ENCODE measurements around the gene GPC6.

DNA sequence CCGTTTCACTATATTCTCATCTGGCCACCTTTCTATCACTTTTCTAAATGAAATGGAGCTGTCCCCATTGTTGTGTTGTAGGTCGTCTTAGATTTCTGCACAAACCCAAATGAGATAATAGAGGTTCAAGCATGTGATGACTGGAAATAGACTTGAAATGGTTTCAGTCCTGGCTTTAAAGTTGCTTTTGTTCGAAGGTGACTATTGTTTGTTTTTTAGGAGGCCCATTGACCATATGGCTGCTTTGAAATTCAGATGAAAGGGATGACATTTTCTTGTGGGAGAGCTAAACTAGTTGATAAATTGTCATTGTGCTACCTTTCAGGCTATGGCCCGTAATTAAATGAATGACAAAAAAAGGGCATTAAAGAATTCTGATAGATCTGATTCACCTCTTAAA is 583.7 kb downstream of the GPC6 start:
- TF ChIP-seq EZH2 (IDR thresholded peaks at IDR 0.05; ENCODE audit: borderline replicate concordance, insufficient read depth, low read length, poor library complexity, severe bottlenecking) = no peak
- TF ChIP-seq CTCF (IDR thresholded peaks at IDR 0.05; ENCODE audit: poor library complexity, severe bottlenecking) = no peak
- no peak for TF ChIP-seq REST (IDR thresholded peaks at IDR 0.05; ENCODE audit: borderline replicate concordance)
- TF ChIP-seq POLR2AphosphoS5 (IDR thresholded peaks at IDR 0.05) = no peak
- TF ChIP-seq SMC3 (conservative IDR thresholded peaks at IDR 0.05; ENCODE audit: poor library complexity) = no peak

Data from neural cell (in vitro differentiated cells).